Stomach (tissue), 4 donors: ENCODE measurements around the gene EPN2.

Experiments
- POLR2A ChIP-seq, 4 donors: fragments of 450-650 bp; IDR thresholded peaks; one replicate each; pipeline ENCODE4 v1.6.1; 2016; ENCODE audit warnings: antibody characterized with exemption in 4 of 4, control low read depth in 2 of 4, mild to moderate bottlenecking in 1 of 4, moderate library complexity in 1 of 4
- TF ChIP-seq, protein P1 (sequence below), 7 experiments: fragments of 450-650 bp in 4 of 7; fragments of 200-600 bp in 3 of 7; sonication (generic) in 3 of 7; IDR thresholded peaks; one replicate each; pipeline ENCODE4 v1.5.1; 2016 to 2019; ENCODE audit warnings: antibody characterized with exemption in 7 of 7, control low read depth in 2 of 7, mild to moderate bottlenecking in 1 of 7

- TF ChIP-seq, protein P1, sequence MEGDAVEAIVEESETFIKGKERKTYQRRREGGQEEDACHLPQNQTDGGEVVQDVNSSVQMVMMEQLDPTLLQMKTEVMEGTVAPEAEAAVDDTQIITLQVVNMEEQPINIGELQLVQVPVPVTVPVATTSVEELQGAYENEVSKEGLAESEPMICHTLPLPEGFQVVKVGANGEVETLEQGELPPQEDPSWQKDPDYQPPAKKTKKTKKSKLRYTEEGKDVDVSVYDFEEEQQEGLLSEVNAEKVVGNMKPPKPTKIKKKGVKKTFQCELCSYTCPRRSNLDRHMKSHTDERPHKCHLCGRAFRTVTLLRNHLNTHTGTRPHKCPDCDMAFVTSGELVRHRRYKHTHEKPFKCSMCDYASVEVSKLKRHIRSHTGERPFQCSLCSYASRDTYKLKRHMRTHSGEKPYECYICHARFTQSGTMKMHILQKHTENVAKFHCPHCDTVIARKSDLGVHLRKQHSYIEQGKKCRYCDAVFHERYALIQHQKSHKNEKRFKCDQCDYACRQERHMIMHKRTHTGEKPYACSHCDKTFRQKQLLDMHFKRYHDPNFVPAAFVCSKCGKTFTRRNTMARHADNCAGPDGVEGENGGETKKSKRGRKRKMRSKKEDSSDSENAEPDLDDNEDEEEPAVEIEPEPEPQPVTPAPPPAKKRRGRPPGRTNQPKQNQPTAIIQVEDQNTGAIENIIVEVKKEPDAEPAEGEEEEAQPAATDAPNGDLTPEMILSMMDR (IDR thresholded peaks at IDR 0.05) = no peak
- no peak for TF ChIP-seq POLR2A (IDR thresholded peaks at IDR 0.05)
Measured at GRCh38 chr17:19313066-19313745, 76.0 kb downstream of the EPN2 start.
